Measurements from ENCODE around the gene TBK1. TPM values are rescaled to one million over a fixed set of nuclear protein-coding genes. Genes with fewer than 3 reads are reported as not detected.
"Not testable (repeated sequence)": the region's sequence is repeated elsewhere in the genome, so short reads cannot be mapped to it uniquely, and the experiment has no call there.

Gene TBK1
- total RNA-seq, 3 donors from 2014 or later, result 27.7 to 43.9 (median 40.6) TPM

GRCh38 chr12:64522316-64522715 lies 70.4 kb downstream of the TBK1 start:
- TF ChIP-seq POLR2A (IDR thresholded peaks at IDR 0.05) (no peak), POLR2AphosphoS5 (IDR thresholded peaks at IDR 0.05) (no peak), CTCF (IDR thresholded peaks at IDR 0.05) (no peak)
- DNase-seq (ENCODE audit: low spot score in 2 of 2), result no peak
- H3K4me3 ChIP-seq, result no peak overlapping the region
- intact Hi-C loops (cut with DNase I; ENCODE audit: low total_unique reads), result no loop called here
- no peak overlapping the region for H3K27ac ChIP-seq
- H3K36me3 ChIP-seq, result no peaks in the 10 kb centered on the region
- H3K27me3 ChIP-seq, result no peaks in the 10 kb centered on the region
- no peaks in the 10 kb centered on the region for H3K4me1 ChIP-seq
- no peaks in the 10 kb centered on the region for H3K9me3 ChIP-seq

GRCh38 chr12:64522807-64523206 lies 70.9 kb downstream of the TBK1 start:
- TF ChIP-seq CTCF (IDR thresholded peaks at IDR 0.05), result no peak
- no peak for TF ChIP-seq POLR2AphosphoS5 (IDR thresholded peaks at IDR 0.05)
- TF ChIP-seq POLR2A (IDR thresholded peaks at IDR 0.05), result no peak
- no peak overlapping the region for H3K4me3 ChIP-seq
- no peaks in the 10 kb centered on the region for H3K36me3 ChIP-seq
- DNase-seq (ENCODE audit: low spot score in 2 of 2), result no peak
- H3K27me3 ChIP-seq, result no peaks in the 10 kb centered on the region
- no peaks in the 10 kb centered on the region for H3K9me3 ChIP-seq
- H3K27ac ChIP-seq, result no peak overlapping the region
- intact Hi-C loops (cut with DNase I; ENCODE audit: low total_unique reads), result no loop called here
- H3K4me1 ChIP-seq, result no peaks in the 10 kb centered on the region

GRCh38 chr12:64523565-64524444 lies 71.9 kb downstream of the TBK1 start:
- H3K4me1 ChIP-seq; H3K27ac ChIP-seq; DNase-seq (ENCODE audit: low spot score in 2 of 2); intact Hi-C loops (cut with DNase I; ENCODE audit: low total_unique reads); H3K36me3 ChIP-seq; H3K27me3 ChIP-seq; H3K4me3 ChIP-seq; H3K9me3 ChIP-seq: not testable (repeated sequence)

GRCh38 chr12:64525461-64526160 lies 73.7 kb downstream of the TBK1 start:
- Histone ChIP-seq H3K4me1 (no peaks in the 10 kb centered on the region), H3K9me3 (no peaks in the 10 kb centered on the region), H3K4me3 (no peak overlapping the region), H3K27me3 (no peaks in the 10 kb centered on the region), H3K36me3 (no peaks in the 10 kb centered on the region), H3K27ac (no peak overlapping the region)
- intact Hi-C loops (cut with DNase I; ENCODE audit: low total_unique reads), result no loop called here
- TF ChIP-seq POLR2A (IDR thresholded peaks at IDR 0.05) (no peak), CTCF (IDR thresholded peaks at IDR 0.05) (no peak), POLR2AphosphoS5 (IDR thresholded peaks at IDR 0.05) (no peak)
- DNase-seq (ENCODE audit: low spot score in 2 of 2), result no peak

- Histone ChIP-seq H3K4me1 (no peaks in the 10 kb centered on the region), H3K36me3 (no peaks in the 10 kb centered on the region), H3K27me3 (no peaks in the 10 kb centered on the region), H3K4me3 (no peak overlapping the region), H3K9me3 (no peaks in the 10 kb centered on the region), H3K27ac (no peak overlapping the region)
- TF ChIP-seq CTCF (IDR thresholded peaks at IDR 0.05), result no peak
- no peak for DNase-seq (ENCODE audit: low spot score in 2 of 2)
- intact Hi-C loops (cut with DNase I; ENCODE audit: low total_unique reads), result no loop called here
Observed at GRCh38 chr12:64526859-64527258, 74.9 kb downstream of the TBK1 start.

Data from breast epithelium (tissue), 4 donors.